Choroid plexus epithelial cell (primary cell): ENCODE results near the gene KCNE1.

ENCODE experiments used
- DNase-seq: peaks from one replicate; pipeline ENCODE4 v3.0.0-alpha.2; 2010; ENCODE audit warnings: low read depth
- H3K4me3 ChIP-seq: 2 replicates; pipeline ENCODE4 v1.5.1; 2011; ENCODE audit warnings: low read depth, mild to moderate bottlenecking, control low read depth, low read length, moderate library complexity
- CTCF ChIP-seq: conservative IDR thresholded peaks from 2 replicates; pipeline ENCODE4 v1.5.1; 2011; ENCODE audit warnings: low read depth, mild to moderate bottlenecking, control low read depth, inconsistent platforms, low read length, moderate library complexity

Gene KCNE1

GRCh38 chr21:34554227-34554626 lies 42.2 kb upstream of the KCNE1 start:
- no peak for TF ChIP-seq CTCF
- no peak for DNase-seq
- H3K4me3 ChIP-seq, result no peak overlapping the region

DNA sequence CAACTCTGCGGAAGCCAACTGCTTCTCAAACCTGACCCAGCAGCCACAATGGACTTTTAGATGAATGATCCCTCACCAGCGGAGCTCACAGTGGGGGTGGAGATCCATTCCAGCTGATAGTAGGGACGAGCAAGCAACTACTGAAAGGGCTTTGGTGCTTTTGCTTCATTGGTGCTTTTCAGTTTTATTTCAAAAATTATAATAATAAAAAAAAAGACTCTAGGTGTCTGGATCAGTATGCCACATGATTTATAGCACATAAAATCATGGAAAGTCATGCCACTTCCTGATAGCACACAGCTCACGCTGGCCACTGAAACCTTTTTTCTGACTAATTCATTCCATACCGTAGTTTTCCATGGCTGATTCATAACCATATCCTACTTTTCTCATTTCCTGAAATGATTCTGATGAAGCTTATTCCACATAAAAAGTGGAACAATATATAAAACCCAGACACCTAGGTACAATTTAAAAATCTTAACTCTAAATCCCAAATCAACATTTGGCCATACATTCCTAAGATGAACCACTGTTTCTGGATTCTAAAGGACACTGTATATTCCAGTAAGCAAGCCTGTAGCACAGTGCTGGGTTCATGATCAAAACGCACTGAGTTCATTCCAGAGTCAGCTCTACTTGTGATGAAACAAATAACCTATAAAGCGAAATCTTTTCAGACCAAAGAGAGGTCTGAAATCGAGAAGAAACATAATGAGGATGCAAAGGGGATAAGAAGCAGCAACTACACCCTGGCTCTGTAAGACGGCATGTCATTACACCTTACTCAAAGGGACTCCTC lies 41.3 kb upstream of the KCNE1 start:
- peak; percentile 60 for DNase-seq
- H3K4me3 ChIP-seq, result peak overlapping the region; percentile 22

DNA sequence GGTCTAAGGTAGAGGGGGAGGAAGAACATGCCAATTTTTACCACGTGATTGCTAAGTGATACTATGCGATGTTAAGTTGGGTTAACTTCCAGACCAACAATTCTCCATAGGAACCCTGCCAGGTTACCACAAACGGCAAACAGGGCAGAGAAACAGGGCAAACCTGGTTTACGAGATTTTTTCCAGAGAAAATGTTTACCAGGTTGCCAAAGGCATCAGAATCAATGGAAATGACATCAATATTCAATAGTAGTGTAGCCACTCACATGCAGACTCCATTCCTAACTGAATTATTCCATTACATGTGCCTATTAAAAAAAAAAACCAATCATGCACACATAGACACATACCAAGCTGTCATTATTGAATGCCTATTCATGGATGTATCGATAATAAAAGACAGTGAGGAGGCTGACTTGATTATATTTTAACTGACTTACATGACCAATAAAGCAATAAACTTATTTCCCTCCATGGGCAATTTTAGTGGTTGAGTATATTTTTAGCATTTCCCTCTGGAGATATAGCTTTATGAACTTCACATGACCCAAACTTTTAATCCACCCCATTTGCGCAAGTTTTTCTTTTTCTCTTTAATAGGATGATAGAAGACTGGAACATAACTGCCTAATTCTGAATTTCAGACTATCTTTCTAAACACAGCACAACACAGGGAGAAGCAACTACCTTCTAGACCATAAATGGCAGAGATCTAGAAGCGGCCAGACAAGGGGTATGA lies 40.5 kb upstream of the KCNE1 start:
- DNase-seq, result peak; percentile 33
- TF ChIP-seq CTCF, result no peak
- H3K4me3 ChIP-seq, result peak overlapping the region; percentile 22

More for the DNA sequence above, 41.3 kb upstream of the KCNE1 start:
- no peak for TF ChIP-seq CTCF

DNA sequence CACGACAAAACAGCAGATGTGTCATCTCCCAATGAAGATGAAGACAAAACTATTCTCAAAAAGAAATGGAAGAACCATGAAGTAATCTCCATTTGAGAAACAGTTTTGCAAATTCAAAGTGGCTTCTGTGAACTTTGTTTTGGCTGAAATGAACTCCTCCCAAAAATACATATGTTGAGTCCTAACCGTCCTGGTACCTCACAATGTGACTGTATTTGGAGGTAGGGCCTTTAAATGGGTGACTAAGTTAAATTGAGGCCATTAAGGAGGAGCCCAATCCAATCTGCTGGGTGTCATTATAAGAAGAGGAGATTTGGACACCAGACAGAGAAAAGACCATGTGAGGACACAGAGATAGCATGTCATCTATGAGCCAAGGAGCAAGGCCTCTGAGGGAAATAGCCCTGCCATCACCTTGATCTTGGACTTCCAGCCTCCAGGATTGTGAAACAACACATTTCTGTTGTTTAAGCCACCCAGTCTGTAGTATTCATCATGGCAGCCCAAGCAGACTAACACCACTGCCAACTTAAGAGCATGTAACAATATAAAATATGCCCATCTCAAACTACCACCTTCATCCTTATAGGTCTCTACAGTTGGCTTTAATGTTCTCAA lies 38.3 kb upstream of the KCNE1 start:
- no peak for TF ChIP-seq CTCF
- no peak for DNase-seq
- no peak overlapping the region for H3K4me3 ChIP-seq

DNA sequence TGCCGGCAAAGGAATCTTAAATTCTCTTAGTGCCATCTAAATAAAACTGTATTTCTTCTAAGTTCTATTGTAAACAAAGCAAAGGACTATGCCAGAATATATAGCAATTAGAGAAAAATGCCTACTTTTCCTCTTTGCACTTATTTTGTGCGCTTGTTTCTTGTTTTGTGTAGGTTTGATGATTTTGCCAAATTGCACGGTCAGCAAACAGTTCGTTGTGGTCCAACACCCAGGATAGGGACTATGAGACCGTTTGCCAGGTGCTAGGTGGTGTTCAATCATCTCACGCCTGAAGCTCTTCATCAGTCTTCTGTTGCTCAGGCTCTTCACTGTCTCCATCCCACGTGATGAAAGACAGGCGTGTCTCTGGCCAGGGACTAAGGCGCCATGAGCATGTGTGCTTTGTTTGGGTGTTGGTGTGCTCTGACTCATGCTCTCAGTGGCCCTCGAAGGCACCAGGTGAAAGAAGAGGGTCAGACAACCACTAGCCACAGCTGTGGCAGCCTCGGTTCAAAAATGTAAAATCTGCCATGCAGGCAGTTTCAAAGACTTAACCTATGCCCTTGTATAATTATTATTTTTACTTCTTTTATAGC lies 36.9 kb upstream of the KCNE1 start:
- no peak overlapping the region for H3K4me3 ChIP-seq
- DNase-seq, result no peak
- TF ChIP-seq CTCF, result no peak

DNA sequence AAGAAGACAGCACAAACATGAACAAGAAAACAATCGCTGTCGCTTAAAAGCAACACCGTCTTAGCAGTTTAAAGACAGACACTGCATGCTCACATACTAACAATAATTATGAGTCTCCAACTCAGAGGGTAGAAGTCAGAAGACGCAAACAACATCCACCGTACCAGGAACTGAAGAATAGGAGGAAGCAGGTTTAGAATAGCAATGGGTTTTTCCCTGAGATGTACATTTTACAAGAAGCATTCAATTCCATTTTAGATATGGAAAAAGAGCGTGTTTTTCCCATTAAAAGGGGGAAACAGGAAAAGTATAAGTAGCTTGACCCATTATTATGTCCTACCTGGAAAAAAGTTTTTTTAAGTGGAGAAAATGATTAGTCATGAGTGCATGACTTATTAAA lies 34.5 kb upstream of the KCNE1 start:
- DNase-seq, result no peak
- TF ChIP-seq CTCF, result no peak
- H3K4me3 ChIP-seq, result no peak overlapping the region
